ENCODE measurements around the gene PPARGC1A. TPM values are rescaled to one million over a fixed set of nuclear protein-coding genes. Genes with fewer than 3 reads are reported as not detected.

PPARGC1A gene
- total and polyA plus RNA-seq, 2 donors (not counting 3 experiments of a cell fraction or from before 2014, with no cell fraction given) = not detected

DNA sequence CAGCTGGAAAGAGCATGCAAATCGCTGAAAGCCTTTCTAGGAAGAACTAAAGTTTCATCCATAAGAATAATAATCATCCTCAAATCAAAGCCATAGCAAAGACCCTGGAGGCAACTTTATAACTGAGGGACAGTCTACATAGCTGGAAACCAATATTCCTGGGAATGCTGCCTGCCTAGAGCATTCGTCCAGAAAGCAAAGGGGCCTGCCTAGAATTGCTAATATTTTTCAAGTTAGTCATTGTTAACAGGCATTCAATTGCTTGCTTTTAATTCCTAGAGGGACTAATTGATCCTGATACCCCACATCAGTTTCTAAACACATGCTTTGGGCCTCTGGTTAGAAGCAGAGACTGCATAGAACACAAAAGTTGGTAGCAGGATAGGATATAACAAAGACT is 4.2 kb upstream of the PPARGC1A start:
- H3K4me1 ChIP-seq (ENCODE audit: control insufficient read depth, extremely low read depth, insufficient read depth, low read length) = no peaks in the 10 kb centered on the region
- H2AFZ ChIP-seq (ENCODE audit: low read depth, low read length) = no peak overlapping the region
- intact Hi-C loops (cut with micrococcal nuclease) (no loop called here), dilution Hi-C loops (cut with MboI; ENCODE audit: extremely low pct_ligation_motif_present, low sequenced_read_pairs) (no loop called here)
- no peaks in the 10 kb centered on the region for H3K27me3 ChIP-seq (ENCODE audit: control insufficient read depth in 2 of 2, insufficient read depth in 2 of 2, low read length in 2 of 2)
- FAIRE-seq = no peak
- H3K9me1 ChIP-seq (replicated peaks; ENCODE audit: control insufficient read depth, extremely low read depth, insufficient read depth, low read length) = no peaks in the 10 kb centered on the region
- no TSS peak for BruUV-seq (replicated peaks)
- H3K79me2 ChIP-seq (ENCODE audit: control insufficient read depth, insufficient read depth, low read length) = no peaks in the 10 kb centered on the region
- H4K20me1 ChIP-seq (replicated peaks; ENCODE audit: control insufficient read depth, extremely low read depth, insufficient read depth, low read length) = no peaks in the 10 kb centered on the region
- H3K9me3 ChIP-seq (replicated peaks; ENCODE audit: control insufficient read depth, insufficient read depth, low read length) = no peaks in the 10 kb centered on the region
- no peaks in the 10 kb centered on the region for H3K36me3 ChIP-seq (ENCODE audit: control insufficient read depth in 2 of 2, extremely low read depth in 1 of 2, insufficient read depth in 2 of 2, low read length in 2 of 2)
- TF ChIP-seq GATA2 (IDR thresholded peaks at IDR 0.05; ENCODE audit: insufficient read depth, insufficient read length, low read depth, low read length) (no peak), POLR2AphosphoS5 (IDR thresholded peaks at IDR 0.05; ENCODE audit: insufficient read depth, low read depth, low read length) (no peak), MYC (IDR thresholded peaks at IDR 0.05; ENCODE audit: low read depth, low read length) (no peak), FOS (IDR thresholded peaks at IDR 0.05; ENCODE audit: borderline replicate concordance, insufficient read depth, low read length) (no peak), EZH2 (IDR thresholded peaks at IDR 0.05; ENCODE audit: borderline replicate concordance, low read depth, low read length, severe bottlenecking) (no peak), POLR2A (IDR thresholded peaks at IDR 0.05; ENCODE audit: low read depth, low read length) (no peak), JUN (IDR thresholded peaks at IDR 0.05; ENCODE audit: borderline replicate concordance, insufficient read depth, insufficient read length, low read depth) (no peak)
- TF ChIP-seq, protein P1, sequence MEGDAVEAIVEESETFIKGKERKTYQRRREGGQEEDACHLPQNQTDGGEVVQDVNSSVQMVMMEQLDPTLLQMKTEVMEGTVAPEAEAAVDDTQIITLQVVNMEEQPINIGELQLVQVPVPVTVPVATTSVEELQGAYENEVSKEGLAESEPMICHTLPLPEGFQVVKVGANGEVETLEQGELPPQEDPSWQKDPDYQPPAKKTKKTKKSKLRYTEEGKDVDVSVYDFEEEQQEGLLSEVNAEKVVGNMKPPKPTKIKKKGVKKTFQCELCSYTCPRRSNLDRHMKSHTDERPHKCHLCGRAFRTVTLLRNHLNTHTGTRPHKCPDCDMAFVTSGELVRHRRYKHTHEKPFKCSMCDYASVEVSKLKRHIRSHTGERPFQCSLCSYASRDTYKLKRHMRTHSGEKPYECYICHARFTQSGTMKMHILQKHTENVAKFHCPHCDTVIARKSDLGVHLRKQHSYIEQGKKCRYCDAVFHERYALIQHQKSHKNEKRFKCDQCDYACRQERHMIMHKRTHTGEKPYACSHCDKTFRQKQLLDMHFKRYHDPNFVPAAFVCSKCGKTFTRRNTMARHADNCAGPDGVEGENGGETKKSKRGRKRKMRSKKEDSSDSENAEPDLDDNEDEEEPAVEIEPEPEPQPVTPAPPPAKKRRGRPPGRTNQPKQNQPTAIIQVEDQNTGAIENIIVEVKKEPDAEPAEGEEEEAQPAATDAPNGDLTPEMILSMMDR (IDR thresholded peaks at IDR 0.05; ENCODE audit: extremely low read depth in 1 of 2, insufficient read depth in 1 of 2, low read depth in 1 of 2, low read length in 2 of 2) = no peak
- TF ChIP-seq, protein P2, sequence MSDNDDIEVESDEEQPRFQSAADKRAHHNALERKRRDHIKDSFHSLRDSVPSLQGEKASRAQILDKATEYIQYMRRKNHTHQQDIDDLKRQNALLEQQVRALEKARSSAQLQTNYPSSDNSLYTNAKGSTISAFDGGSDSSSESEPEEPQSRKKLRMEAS (IDR thresholded peaks at IDR 0.05; ENCODE audit: insufficient read depth, insufficient read length) = no peak
- H3K9ac ChIP-seq (replicated peaks; ENCODE audit: extremely low read depth, insufficient read depth, low read length) = no peak overlapping the region
- H3K27ac ChIP-seq (ENCODE audit: insufficient read depth, low read depth, low read length) = no peak overlapping the region
- DNase-seq (ENCODE audit: low read depth, low spot score) = no peak
- ChIA-PET CTCF (no interaction called here), POLR2A (no interaction called here)
- H3K4me3 ChIP-seq (replicated peaks in 1 of 3; ENCODE audit: insufficient read depth in 1 of 3, low read depth in 1 of 3, low read length in 3 of 3) = no peak overlapping the region
- H3K4me2 ChIP-seq (ENCODE audit: insufficient read depth, low read length) = no peak overlapping the region
